ENCODE results near the gene AFTPH. TPM values are rescaled to one million over a fixed set of nuclear protein-coding genes. Genes with fewer than 3 reads are reported as not detected.

Gene AFTPH
- total and polyA plus RNA-seq, 9 of the 15 experiments (the other 6 are each of a cell fraction or from before 2014, with no cell fraction given), result 8.0 to 26.2 (median 13.8) TPM

DNA sequence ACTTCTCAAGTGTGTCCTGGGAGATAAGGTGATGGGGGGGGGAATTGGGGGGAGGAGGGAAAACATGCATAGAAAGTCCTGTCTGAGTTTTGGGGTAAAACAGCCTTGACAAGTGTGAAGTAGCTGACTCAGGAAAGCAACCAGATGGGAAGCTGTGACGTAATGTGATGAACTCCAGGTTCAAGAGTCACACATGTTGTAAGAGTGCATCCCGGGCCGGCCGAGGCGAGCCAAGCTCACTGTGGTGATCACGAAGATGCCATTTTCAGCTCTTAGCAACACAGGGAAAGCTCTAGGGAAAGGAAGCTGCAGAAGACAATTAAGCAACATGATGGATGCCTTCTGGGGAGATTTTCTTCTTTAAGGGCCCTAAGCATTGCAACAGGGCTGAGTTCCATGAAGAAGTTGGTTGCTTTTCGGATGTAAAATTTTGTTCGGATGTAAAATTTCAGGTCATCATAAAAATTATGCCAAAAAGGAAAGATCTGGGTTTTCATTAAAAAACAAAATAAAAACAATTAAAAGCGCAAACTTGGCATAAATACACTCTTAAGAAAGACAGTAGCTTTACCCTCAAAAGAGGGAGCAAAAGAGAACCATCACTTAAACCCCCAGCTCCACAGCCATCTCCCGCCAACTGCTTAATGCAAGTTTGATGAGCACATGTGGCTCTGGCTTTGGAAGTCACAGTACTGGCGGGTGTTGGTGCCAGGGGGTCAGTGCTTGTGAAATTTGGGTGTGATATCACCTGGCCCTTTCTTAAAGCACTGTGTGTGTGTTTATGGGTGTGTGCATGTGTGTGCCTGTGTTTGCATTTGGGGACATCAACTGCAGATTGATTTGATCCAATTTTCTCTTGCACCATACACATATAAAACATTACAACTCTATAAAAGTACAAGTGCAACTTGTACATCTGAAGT, 110.5 kb downstream of the AFTPH start:
- no TSS peak for BruUV-seq (replicated peaks)
- TF ChIP-seq CBX1 (IDR thresholded peaks at IDR 0.05; ENCODE audit: low read depth) (no peak), MAFG (tag; conservative IDR thresholded peaks at IDR 0.05) (peak; percentile 32; the same call in 1 of the 2 replicates), VEZF1 (CRISPR knock-in tag; IDR thresholded peaks at IDR 0.05) (peak; percentile 12; the same call in 1 of the 2 replicates), C11orf30 (IDR thresholded peaks at IDR 0.05; ENCODE audit: low read depth) (peak; percentile 44), ZNF316 (IDR thresholded peaks at IDR 0.05) (peak; percentile 59), MAFK (IDR thresholded peaks at IDR 0.05; ENCODE audit: low read length) (0 out of 2 replicates have a peak, but pooled peaks have one; percentile 8)
- TF ChIP-seq, protein P1, sequence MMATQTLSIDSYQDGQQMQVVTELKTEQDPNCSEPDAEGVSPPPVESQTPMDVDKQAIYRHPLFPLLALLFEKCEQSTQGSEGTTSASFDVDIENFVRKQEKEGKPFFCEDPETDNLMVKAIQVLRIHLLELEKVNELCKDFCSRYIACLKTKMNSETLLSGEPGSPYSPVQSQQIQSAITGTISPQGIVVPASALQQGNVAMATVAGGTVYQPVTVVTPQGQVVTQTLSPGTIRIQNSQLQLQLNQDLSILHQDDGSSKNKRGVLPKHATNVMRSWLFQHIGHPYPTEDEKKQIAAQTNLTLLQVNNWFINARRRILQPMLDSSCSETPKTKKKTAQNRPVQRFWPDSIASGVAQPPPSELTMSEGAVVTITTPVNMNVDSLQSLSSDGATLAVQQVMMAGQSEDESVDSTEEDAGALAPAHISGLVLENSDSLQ (IDR thresholded peaks at IDR 0.05), result no peak
- TF ChIP-seq, protein P2, sequence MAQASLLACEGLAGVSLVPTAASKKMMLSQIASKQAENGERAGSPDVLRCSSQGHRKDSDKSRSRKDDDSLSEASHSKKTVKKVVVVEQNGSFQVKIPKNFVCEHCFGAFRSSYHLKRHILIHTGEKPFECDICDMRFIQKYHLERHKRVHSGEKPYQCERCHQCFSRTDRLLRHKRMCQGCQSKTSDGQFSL (CRISPR knock-in tag; IDR thresholded peaks at IDR 0.05), result no peak
- TF ChIP-seq, protein P2 (tag; IDR thresholded peaks at IDR 0.05), result peak in 1 of 2 experiments; percentile 50; a peak in 1 of 4 replicates
- Histone ChIP-seq H3K36me3 (ENCODE audit: control insufficient read depth, insufficient read depth, low read length) (peaks cover 77% of the 10 kb centered on the region), H3K4me2 (ENCODE audit: insufficient read depth, low read length) (no peak overlapping the region), H3K4me3 (no peak overlapping the region), H2AFZ (ENCODE audit: low read depth, low read length) (no peak overlapping the region), H3K9me1 (ENCODE audit: control insufficient read depth, insufficient read depth, low read length) (no peaks in the 10 kb centered on the region), H3K9me3 (replicated peaks; ENCODE audit: control insufficient read depth, insufficient read depth, low read depth, low read length) (no peaks in the 10 kb centered on the region), H3K27me3 (ENCODE audit: control insufficient read depth in 2 of 2, insufficient read depth in 2 of 2, low read length in 2 of 2) (no peaks in the 10 kb centered on the region), H3K27ac (ENCODE audit: extremely low read depth, low read depth, low read length) (no peak overlapping the region), H3K79me2 (ENCODE audit: control insufficient read depth, insufficient read depth, low read length) (peaks cover 64% of the 10 kb centered on the region), H4K20me1 (replicated peaks; ENCODE audit: control insufficient read depth, insufficient read depth, low read length) (no peaks in the 10 kb centered on the region), H3K9ac (ENCODE audit: insufficient read depth in 1 of 2, low read depth in 2 of 2, low read length in 2 of 2) (no peak overlapping the region), H3K4me1 (replicated peaks in 1 of 2; ENCODE audit: control insufficient read depth in 2 of 2, insufficient read depth in 2 of 2, low read length in 2 of 2) (peaks cover 6 to 26% of the 10 kb centered on the region in 2 experiments)
- intact Hi-C loops (cut with micrococcal nuclease), result no loop called here
- 92% methylated on average over 11 of the region's 11 CpGs for WGBS (ENCODE audit: insufficient coverage, low coverage, missing lambda C conversion rate)
- DNase-seq (ENCODE audit: extremely low read depth in 1 of 4, low spot score in 3 of 4), result peak in 1 of 4 experiments; percentile 29
- ChIA-PET POLR2A (interaction anchor here (0.6 to 1.8 kb wide), 8 partner anchors 8 to 240 kb away, joined by 3 to 5 read pairs (median 3); no protein-coding TSS in a partner anchor), CTCF (ENCODE audit: low intra/inter-chr PET ratio) (no interaction called here)
- FAIRE-seq, result no peak
- no peak for ATAC-seq
- in situ Hi-C loops (cut with MboI), result no loop called here

Measured in K562 (cell line).